Measurements from ENCODE around the gene TAF11L10. TPM values are rescaled to one million over a fixed set of nuclear protein-coding genes. Genes with fewer than 3 reads are reported as not detected.
"Not testable (repeated sequence)": the region's sequence is repeated elsewhere in the genome, so short reads cannot be mapped to it uniquely, and the experiment has no call there.

TAF11L10 gene
- not detected for polyA plus RNA-seq (ENCODE audit: low read depth in 6 of 6)

DNA sequence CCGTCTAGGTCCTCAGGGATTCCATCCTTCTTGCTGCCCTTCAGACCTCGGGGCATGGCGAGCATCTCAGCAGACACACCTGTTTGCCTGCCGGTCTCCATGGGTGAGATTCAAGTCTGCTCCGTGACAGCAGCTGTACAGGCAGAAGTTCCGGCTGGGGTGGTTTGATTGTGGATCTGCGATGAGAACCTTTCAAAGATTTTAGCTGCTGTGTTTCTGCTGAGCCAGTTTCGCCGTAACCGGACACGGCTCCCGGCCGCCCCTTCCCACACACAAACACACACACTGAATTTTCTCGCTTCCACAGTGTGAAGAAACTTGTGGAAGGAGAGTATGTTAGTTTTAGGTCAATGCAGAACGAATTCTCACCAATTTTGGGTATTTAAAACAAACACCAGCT, at the start of gene TAF11L10:
TAF11L10 (minus strand) TSS at position 101 of the 400 bp plus-strand sequence.
- not testable (repeated sequence) for H3K9me3 Mint-ChIP-seq; H3K4me3 Mint-ChIP-seq; ATAC-seq (ENCODE audit: low read depth in 2 of 2); DNase-seq; H3K36me3 Mint-ChIP-seq; H3K27ac Mint-ChIP-seq; H3K27me3 Mint-ChIP-seq; H3K4me1 Mint-ChIP-seq

DNA sequence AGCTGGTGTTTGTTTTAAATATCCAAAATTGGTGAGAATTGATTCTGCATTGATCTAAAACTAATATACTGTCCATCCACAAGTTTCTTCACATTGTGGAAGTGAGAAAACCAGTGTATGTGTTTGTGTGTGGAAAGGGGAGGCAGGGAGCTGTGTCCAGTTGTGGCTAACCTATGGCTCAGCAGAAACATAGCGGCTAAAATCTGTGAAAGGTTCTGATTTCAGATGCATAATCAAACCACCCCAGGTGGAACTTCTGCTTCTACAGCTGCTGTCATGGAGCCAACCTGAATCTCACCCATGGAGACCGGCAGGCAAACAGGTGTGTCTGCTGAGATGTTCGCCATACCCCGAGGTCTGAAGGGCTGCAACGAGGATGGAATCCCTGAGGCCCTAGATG, 36.5 kb upstream of the TAF11L10 start, which contains the start of gene TAF11L14:
TAF11L14 (plus strand) TSS at position 301 of the 400 bp plus-strand sequence.
- no peak within 1 kb of the TSS for H3K4me3 Mint-ChIP-seq
- no peak within 1 kb of the TSS for H3K27ac Mint-ChIP-seq
- H3K36me3 Mint-ChIP-seq, result no peaks in the 10 kb centered on the region
- ATAC-seq (ENCODE audit: low read depth in 2 of 2) (no peak), DNase-seq (no peak)
- H3K27me3 Mint-ChIP-seq, result peaks cover 0 to 4% (median 0%) of the 10 kb centered on the region in 3 donors
- no peaks in the 10 kb centered on the region for H3K4me1 Mint-ChIP-seq
- no peaks in the 10 kb centered on the region for H3K9me3 Mint-ChIP-seq

DNA sequence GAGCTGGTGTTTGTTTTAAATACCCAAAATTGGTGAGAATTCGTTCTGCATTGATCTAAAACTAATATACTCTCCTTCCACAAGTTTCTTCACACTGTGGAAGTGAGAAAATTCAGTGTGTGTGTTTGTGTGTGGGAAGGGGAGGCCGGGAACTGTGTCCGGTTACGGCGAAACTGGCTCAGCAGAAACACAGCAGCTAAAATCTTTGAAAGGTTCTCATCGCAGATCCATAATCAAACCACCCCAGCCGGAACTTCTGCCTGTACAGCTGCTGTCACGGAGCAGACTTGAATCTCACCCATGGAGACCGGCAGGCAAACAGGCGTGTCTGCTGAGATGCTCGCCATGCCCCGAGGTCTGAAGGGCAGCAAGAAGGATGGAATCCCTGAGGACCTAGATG, 34.2 kb upstream of the TAF11L10 start, which contains the start of gene TAF11L13:
TAF11L13 (plus strand) TSS at position 301 of the 400 bp plus-strand sequence.
- H3K27me3 Mint-ChIP-seq; H3K4me3 Mint-ChIP-seq; DNase-seq; H3K36me3 Mint-ChIP-seq; ATAC-seq (ENCODE audit: low read depth in 2 of 2); H3K4me1 Mint-ChIP-seq; H3K27ac Mint-ChIP-seq; H3K9me3 Mint-ChIP-seq: not testable (repeated sequence)

DNA sequence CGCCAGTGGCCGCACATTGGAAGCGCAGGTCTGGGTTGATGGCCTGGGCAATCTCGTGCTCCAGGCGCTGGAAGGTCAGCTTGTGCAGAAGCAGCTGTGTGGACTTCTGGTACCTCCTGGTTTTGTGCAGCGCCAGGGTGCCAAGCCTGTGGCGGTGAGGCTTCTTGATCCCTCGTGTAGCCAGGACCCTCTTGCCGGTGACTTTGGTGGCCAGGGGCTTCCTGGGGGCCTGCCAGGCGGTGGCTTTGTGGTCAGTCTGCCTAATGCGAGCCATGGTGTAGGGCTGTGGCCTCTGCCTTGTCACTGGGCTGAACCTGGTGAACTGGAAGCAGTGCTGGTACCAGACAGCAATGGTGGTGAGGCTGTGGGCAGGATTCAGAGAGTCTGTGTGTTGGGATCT, 28.1 kb upstream of the TAF11L10 start:
- Mint-ChIP-seq H3K36me3 (no peaks in the 10 kb centered on the region), H3K4me3 (no peak overlapping the region), H3K27me3 (no peaks in the 10 kb centered on the region), H3K9me3 (peaks cover 0 to 2% (median 0%) of the 10 kb centered on the region in 7 donors), H3K27ac (no peak overlapping the region), H3K4me1 (no peaks in the 10 kb centered on the region)
- no peak for ATAC-seq (ENCODE audit: low read depth in 2 of 2)
- no peak for DNase-seq

DNA sequence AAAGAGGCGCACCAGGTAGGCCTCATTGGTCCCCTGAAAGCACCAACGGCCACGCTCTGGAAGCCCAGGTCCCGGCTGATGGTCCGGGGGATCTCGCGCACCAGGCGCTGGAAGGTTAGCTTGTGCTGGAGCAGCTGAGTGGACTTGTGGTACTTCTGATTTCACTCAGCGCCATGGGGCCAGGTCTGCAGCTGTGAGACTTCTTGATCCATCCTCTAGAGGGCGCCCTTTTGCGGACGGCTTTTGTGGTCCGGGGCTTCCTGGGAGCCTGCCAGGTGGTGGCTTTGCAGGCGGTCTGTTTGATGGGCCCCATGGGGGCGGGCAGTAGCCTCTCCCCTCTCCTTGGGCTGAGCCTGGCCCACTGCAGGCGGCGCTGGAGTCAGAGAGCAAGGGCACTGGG, 23.0 kb upstream of the TAF11L10 start:
- Mint-ChIP-seq H3K36me3 (no peaks in the 10 kb centered on the region), H3K9me3 (peaks cover 0 to 2% (median 0%) of the 10 kb centered on the region in 7 donors), H3K27me3 (no peaks in the 10 kb centered on the region), H3K4me1 (no peaks in the 10 kb centered on the region), H3K27ac (peak overlapping the region in 1 of 6 donors; percentile 49), H3K4me3 (no peak overlapping the region)
- DNase-seq (no peak), ATAC-seq (ENCODE audit: low read depth in 2 of 2) (no peak)

DNA sequence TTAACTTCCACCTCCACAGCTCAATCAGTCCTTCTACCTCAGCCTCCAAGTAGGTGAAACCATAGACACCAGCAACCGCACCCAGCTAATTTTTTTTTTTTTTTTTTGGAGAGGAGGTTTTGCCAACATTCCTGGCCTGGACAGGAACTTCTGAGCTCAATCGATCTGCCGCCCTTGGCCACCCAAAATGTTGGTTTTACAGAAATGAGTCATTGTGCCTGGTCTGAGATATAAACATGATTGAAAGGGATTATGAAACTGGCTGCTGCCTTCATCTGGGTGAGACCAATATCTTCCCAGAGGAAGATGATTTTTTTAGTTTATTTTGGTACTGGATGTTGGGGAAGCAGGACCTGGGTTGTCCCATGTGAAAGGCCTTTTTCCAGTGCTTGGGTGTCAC, 21.7 kb upstream of the TAF11L10 start:
- Mint-ChIP-seq H3K4me1 (no peaks in the 10 kb centered on the region), H3K27me3 (no peaks in the 10 kb centered on the region), H3K4me3 (no peak overlapping the region), H3K36me3 (no peaks in the 10 kb centered on the region), H3K27ac (no peak overlapping the region), H3K9me3 (peaks cover 0 to 3% (median 0%) of the 10 kb centered on the region in 7 donors)
- DNase-seq, result no peak
- ATAC-seq (ENCODE audit: low read depth in 2 of 2), result no peak

DNA sequence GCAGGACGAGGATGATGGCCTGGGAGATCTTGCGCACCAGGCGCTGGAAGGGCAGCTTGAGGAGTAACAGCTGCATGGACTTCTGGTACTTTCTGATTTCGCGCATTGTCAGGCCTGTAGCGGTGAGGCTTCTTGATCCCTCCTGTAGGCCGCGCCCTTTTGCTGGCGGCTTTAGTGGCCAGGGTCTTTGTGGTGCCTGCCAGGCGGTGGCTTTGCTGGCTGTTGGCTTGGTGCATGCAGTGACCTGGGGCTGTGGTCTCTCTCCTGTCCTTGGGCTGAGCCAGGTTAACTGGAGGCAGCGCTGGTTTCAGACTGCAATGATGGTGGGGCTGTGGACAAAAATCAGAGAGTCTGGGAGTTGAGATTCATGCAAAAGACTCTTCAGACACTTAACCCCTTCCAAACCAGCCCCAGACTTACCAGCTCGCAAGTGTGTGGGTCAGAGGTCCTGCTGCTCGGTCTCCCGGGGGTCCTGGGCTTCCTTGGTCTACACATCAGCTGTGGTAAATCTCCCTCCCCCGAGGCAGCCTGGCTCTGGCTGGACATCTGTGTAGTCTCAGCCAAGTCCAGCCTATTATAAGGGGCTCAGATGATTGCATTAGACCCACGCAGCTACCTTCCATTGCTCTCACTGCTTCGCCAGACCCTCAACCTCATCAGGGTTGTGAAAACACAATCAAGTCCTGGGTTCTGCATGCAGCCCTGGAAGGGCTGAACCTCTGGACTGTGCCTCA, 17.4 kb upstream of the TAF11L10 start:
- no peaks in the 10 kb centered on the region for H3K4me1 Mint-ChIP-seq
- no peaks in the 10 kb centered on the region for H3K27me3 Mint-ChIP-seq

DNA sequence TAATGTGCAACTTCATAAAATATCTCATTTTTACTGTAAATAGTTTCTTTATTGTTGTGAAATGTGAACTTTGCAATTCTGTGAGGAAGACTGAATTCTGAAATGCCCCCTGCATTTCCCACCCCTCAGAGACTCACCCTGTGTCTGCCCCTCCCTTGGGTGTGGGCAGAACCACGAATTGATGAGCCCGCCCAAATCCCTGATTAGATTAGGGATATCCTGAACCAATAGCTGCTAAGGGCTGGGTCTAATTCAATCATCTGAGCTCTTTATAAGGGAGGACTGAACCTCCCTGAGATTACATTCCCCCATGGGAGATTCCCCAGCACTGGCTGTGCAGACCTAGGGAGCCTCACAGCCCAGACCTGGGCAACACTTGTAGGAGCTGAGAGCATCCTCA, 12.5 kb upstream of the TAF11L10 start, which contains the start of gene TAF11L12:
TAF11L12 (plus strand) TSS at position 301 of the 400 bp plus-strand sequence.
- ATAC-seq (ENCODE audit: low read depth in 2 of 2); H3K4me3 Mint-ChIP-seq; H3K4me1 Mint-ChIP-seq; H3K27me3 Mint-ChIP-seq; DNase-seq; H3K36me3 Mint-ChIP-seq; H3K9me3 Mint-ChIP-seq: not testable (repeated sequence)
- peak within 1 kb of the TSS in 1 of 6 donors; percentile 37 for H3K27ac Mint-ChIP-seq

More for the DNA sequence above, 17.4 kb upstream of the TAF11L10 start:
- ATAC-seq (ENCODE audit: low read depth in 2 of 2) (no peak), DNase-seq (no peak)
- H3K9me3 Mint-ChIP-seq, result peaks cover 0 to 4% (median 0%) of the 10 kb centered on the region in 7 donors
- H3K27ac Mint-ChIP-seq, result no peak overlapping the region
- no peaks in the 10 kb centered on the region for H3K36me3 Mint-ChIP-seq
- H3K4me3 Mint-ChIP-seq, result no peak overlapping the region

DNA sequence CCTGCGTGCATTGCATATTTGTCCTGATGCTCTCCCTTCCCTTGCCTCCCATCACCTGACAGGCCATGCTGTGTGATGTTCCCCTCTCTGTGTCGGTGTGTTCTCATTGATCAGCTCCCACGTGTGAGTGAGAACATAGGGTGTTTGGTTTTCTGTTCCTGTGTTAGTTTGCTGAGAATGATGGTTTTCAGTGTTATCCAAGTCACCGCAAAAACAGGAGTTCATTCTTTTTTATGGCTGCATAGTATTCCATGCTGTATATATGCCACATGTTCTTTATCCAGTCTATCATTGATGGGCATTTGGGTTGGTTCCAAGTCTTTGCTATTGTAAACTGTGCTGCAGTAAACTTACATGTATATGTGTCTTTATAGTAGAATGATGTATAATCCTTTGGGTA, 9.8 kb upstream of the TAF11L10 start:
- peak overlapping the region in 1 of 6 donors; percentile 9 for H3K27ac Mint-ChIP-seq
- H3K36me3 Mint-ChIP-seq; DNase-seq; H3K9me3 Mint-ChIP-seq; H3K4me1 Mint-ChIP-seq; ATAC-seq (ENCODE audit: low read depth in 2 of 2); H3K4me3 Mint-ChIP-seq; H3K27me3 Mint-ChIP-seq: not testable (repeated sequence)

DNA sequence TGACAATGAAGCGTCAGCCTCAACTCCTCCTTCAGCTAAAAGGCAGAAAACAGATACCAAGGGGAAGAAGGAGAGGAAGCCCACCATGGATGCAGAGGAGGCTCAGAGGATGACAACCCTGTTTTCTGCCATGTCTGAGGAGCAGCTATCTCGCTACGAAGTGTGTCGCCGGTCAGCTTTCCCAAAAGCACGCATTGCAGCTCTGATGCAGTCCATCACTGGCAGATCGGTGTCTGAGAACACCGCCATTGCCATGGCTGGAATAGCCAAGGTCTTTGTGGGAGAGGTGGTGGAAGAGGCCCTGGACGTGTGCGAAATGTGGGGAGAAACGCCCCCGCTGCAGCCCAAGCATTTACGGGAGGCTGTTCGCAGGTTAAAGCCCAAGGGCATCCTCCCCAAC, 7.3 kb upstream of the TAF11L10 start:
- peak overlapping the region in 1 of 8 donors; percentile 34 for H3K4me3 Mint-ChIP-seq
- H3K27me3 Mint-ChIP-seq, result peaks cover 0 to 5% (median 0%) of the 10 kb centered on the region in 3 donors
- no peaks in the 10 kb centered on the region for H3K4me1 Mint-ChIP-seq
- no peak for DNase-seq
- H3K36me3 Mint-ChIP-seq, result no peaks in the 10 kb centered on the region
- peaks cover 0 to 5% (median 0%) of the 10 kb centered on the region in 7 donors for H3K9me3 Mint-ChIP-seq
- no peak for ATAC-seq (ENCODE audit: low read depth in 2 of 2)
- H3K27ac Mint-ChIP-seq, result no peak overlapping the region

DNA sequence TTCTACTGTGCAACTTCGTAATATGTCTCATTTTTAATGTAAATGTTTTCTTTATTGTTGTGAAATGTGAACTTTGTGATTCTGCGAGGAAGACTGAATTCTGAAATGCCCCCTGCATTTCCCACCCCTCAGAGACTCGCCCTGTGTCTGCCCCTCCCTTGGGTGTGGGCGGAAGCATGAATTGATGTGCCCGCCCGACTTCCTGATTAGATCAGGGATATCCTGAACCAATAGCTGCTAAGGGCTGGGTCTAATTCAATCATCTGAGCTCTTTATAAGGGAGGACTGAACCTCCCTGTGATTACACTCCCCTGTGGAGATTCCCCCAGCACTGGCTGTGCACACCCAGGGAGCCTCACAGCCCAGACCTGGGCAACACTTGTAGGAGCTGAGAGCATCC, 6.3 kb upstream of the TAF11L10 start, which contains the start of gene TAF11L11:
TAF11L11 (plus strand) TSS at position 304 of the 400 bp plus-strand sequence.
- Mint-ChIP-seq H3K4me3 (peak within 1 kb of the TSS in 1 of 8 donors; percentile 34), H3K27ac (peak within 1 kb of the TSS in 1 of 6 donors; percentile 7)
- H3K36me3 Mint-ChIP-seq; ATAC-seq (ENCODE audit: low read depth in 2 of 2); DNase-seq; H3K9me3 Mint-ChIP-seq; H3K4me1 Mint-ChIP-seq; H3K27me3 Mint-ChIP-seq: not testable (repeated sequence)

DNA sequence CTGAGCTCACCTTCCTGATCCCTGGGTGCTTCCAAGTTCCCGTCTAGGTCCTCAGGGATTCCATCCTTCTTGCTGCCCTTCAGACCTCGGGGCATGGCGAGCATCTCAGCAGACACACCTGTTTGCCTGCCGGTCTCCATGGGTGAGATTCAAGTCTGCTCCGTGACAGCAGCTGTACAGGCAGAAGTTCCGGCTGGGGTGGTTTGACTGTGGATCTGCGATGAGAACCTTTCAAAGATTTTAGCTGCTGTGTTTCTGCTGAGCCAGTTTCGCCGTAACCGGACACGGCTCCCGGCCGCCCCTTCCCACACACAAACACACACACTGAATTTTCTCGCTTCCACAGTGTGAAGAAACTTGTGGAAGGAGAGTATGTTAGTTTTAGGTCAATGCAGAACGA, 3.4 kb downstream of the TAF11L10 start, which contains the start of gene TAF11L9:
TAF11L9 (minus strand) TSS at position 140 of the 400 bp plus-strand sequence.
- not testable (repeated sequence) for H3K27ac Mint-ChIP-seq; H3K4me3 Mint-ChIP-seq; H3K4me1 Mint-ChIP-seq; H3K36me3 Mint-ChIP-seq; H3K27me3 Mint-ChIP-seq; H3K9me3 Mint-ChIP-seq; ATAC-seq (ENCODE audit: low read depth in 2 of 2); DNase-seq

DNA sequence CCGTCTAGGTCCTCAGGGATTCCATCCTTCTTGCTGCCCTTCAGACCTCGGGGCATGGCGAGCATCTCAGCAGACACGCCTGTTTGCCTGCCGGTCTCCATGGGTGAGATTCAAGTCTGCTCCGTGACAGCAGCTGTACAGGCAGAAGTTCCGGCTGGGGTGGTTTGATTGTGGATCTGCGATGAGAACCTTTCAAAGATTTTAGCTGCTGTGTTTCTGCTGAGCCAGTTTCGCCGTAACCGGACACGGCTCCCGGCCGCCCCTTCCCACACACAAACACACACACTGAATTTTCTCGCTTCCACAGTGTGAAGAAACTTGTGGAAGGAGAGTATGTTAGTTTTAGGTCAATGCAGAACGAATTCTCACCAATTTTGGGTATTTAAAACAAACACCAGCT, 6.8 kb downstream of the TAF11L10 start, which contains the start of gene TAF11L8:
TAF11L8 (minus strand) TSS at position 101 of the 400 bp plus-strand sequence.
- not testable (repeated sequence) for DNase-seq; H3K27me3 Mint-ChIP-seq; ATAC-seq (ENCODE audit: low read depth in 2 of 2); H3K4me3 Mint-ChIP-seq; H3K9me3 Mint-ChIP-seq; H3K36me3 Mint-ChIP-seq; H3K27ac Mint-ChIP-seq; H3K4me1 Mint-ChIP-seq

DNA sequence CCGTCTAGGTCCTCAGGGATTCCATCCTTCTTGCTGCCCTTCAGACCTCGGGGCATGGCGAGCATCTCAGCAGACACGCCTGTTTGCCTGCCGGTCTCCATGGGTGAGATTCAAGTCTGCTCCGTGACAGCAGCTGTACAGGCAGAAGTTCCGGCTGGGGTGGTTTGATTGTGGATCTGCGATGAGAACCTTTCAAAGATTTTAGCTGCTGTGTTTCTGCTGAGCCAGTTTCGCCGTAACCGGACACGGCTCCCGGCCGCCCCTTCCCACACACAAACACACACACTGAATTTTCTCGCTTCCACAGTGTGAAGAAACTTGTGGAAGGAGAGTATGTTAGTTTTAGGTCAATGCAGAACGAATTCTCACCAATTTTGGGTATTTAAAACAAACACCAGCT, 12.0 kb downstream of the TAF11L10 start, which contains the start of gene TAF11L7:
TAF11L7 (minus strand) TSS at position 101 of the 400 bp plus-strand sequence.
- H3K36me3 Mint-ChIP-seq; H3K4me3 Mint-ChIP-seq; H3K27ac Mint-ChIP-seq; H3K9me3 Mint-ChIP-seq; H3K27me3 Mint-ChIP-seq; H3K4me1 Mint-ChIP-seq; DNase-seq; ATAC-seq (ENCODE audit: low read depth in 2 of 2): not testable (repeated sequence)
